ENCODE results near the gene DNMT3A. TPM values are rescaled to one million over a fixed set of nuclear protein-coding genes. Genes with fewer than 3 reads are reported as not detected.

Gene DNMT3A
- total RNA-seq, 1 experiment from 2014 or later = 35.7 TPM

GRCh38 chr2:25290811-25291495, 50.8 kb downstream of the DNMT3A start:
- Mint-ChIP-seq H3K27ac (ENCODE audit: unreplicated experiment) (no peak overlapping the region), H3K4me3 (ENCODE audit: low read depth, unreplicated experiment) (no peak overlapping the region), H3K9me3 (ENCODE audit: low read depth, unreplicated experiment) (no peaks in the 10 kb centered on the region), H3K27me3 (ENCODE audit: unreplicated experiment) (no peaks in the 10 kb centered on the region), H3K36me3 (ENCODE audit: insufficient read depth, unreplicated experiment) (peaks cover 1% of the 10 kb centered on the region), H3K4me1 (ENCODE audit: low read depth, unreplicated experiment) (no peaks in the 10 kb centered on the region)
- no TSS peak for BruUV-seq (replicated peaks)
- CTCF ChIA-PET = no interaction called here
- no peak for DNase-seq
- intact Hi-C loops (cut with micrococcal nuclease; ENCODE audit: unreplicated experiment) = no loop called here
- no peak for TF ChIP-seq CTCF (IDR thresholded peaks at IDR 0.05; ENCODE audit: unreplicated experiment)

- Mint-ChIP-seq H3K4me1 (ENCODE audit: low read depth, unreplicated experiment) (no peaks in the 10 kb centered on the region), H3K27ac (ENCODE audit: unreplicated experiment) (no peak overlapping the region), H3K4me3 (ENCODE audit: low read depth, unreplicated experiment) (no peak overlapping the region), H3K36me3 (ENCODE audit: insufficient read depth, unreplicated experiment) (no peaks in the 10 kb centered on the region), H3K27me3 (ENCODE audit: unreplicated experiment) (no peaks in the 10 kb centered on the region), H3K9me3 (ENCODE audit: low read depth, unreplicated experiment) (no peaks in the 10 kb centered on the region)
- no peak for DNase-seq
- BruUV-seq (replicated peaks) = no TSS peak
- TF ChIP-seq CTCF (IDR thresholded peaks at IDR 0.05; ENCODE audit: unreplicated experiment) = no peak
- CTCF ChIA-PET = interaction anchor here (1.3 kb wide), 1 partner anchor 58 kb away, joined by 6 read pairs; no protein-coding TSS in a partner anchor
- intact Hi-C loops (cut with micrococcal nuclease; ENCODE audit: unreplicated experiment) = no loop called here
Observed at GRCh38 chr2:25286723-25287483, 54.8 kb downstream of the DNMT3A start.

GRCh38 chr2:25286025-25286400, 55.7 kb downstream of the DNMT3A start:
- CTCF ChIA-PET = no interaction called here
- Mint-ChIP-seq H3K27ac (ENCODE audit: unreplicated experiment) (no peak overlapping the region), H3K9me3 (ENCODE audit: low read depth, unreplicated experiment) (no peaks in the 10 kb centered on the region), H3K27me3 (ENCODE audit: unreplicated experiment) (no peaks in the 10 kb centered on the region), H3K4me3 (ENCODE audit: low read depth, unreplicated experiment) (no peak overlapping the region), H3K36me3 (ENCODE audit: insufficient read depth, unreplicated experiment) (no peaks in the 10 kb centered on the region), H3K4me1 (ENCODE audit: low read depth, unreplicated experiment) (no peaks in the 10 kb centered on the region)
- TF ChIP-seq CTCF (IDR thresholded peaks at IDR 0.05; ENCODE audit: unreplicated experiment) = no peak
- intact Hi-C loops (cut with micrococcal nuclease; ENCODE audit: unreplicated experiment) = no loop called here
- DNase-seq = no peak
- no TSS peak for BruUV-seq (replicated peaks)

- no peaks in the 10 kb centered on the region for H3K4me1 Mint-ChIP-seq (ENCODE audit: low read depth, unreplicated experiment)
- H3K9me3 Mint-ChIP-seq (ENCODE audit: low read depth, unreplicated experiment) = no peaks in the 10 kb centered on the region
- TF ChIP-seq CTCF (IDR thresholded peaks at IDR 0.05; ENCODE audit: unreplicated experiment) = no peak
- no peak for DNase-seq
- no peak overlapping the region for H3K4me3 Mint-ChIP-seq (ENCODE audit: low read depth, unreplicated experiment)
- no peak overlapping the region for H3K27ac Mint-ChIP-seq (ENCODE audit: unreplicated experiment)
- intact Hi-C loops (cut with micrococcal nuclease; ENCODE audit: unreplicated experiment) = no loop called here
- H3K27me3 Mint-ChIP-seq (ENCODE audit: unreplicated experiment) = no peaks in the 10 kb centered on the region
- no TSS peak for BruUV-seq (replicated peaks)
- H3K36me3 Mint-ChIP-seq (ENCODE audit: insufficient read depth, unreplicated experiment) = no peaks in the 10 kb centered on the region
- CTCF ChIA-PET = no interaction called here
Observed at GRCh38 chr2:25285265-25286024, 56.3 kb downstream of the DNMT3A start.

Data from Calu3 (cell line).